Measurements from ENCODE around the gene SLC7A7. TPM values are rescaled to one million over a fixed set of nuclear protein-coding genes. Genes with fewer than 3 reads are reported as not detected.

SLC7A7 gene
- total RNA-seq, 1 experiment from 2014 or later = 8.7 TPM

DNA sequence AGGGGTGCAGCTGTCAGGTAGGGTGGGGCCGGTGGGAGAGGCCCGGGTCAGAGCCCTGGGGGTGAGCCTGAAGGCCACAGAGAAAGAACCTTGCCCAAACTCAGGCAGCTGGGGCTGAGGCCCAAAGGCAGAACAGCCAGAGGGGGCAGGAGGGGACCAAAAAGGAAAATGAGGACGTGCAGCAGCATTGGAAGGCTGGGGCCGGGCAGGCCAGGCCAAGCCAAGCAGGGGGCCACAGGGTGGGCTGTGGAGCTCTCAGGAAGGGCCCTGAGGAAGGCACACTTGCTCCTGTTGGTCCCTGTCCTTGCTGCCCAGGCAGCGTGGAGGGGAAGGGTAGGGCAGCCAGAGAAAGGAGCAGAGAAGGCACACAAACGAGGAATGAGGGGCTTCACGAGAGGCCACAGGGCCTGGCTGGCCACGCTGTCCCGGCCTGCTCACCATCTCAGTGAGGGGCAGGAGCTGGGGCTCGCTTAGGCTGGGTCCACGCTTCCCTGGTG, 31.6 kb upstream of the SLC7A7 start:
- DNase-seq = no peak
- Mint-ChIP-seq H3K4me3 (ENCODE audit: low read depth, unreplicated experiment) (no peak overlapping the region), H3K36me3 (ENCODE audit: insufficient read depth, unreplicated experiment) (no peaks in the 10 kb centered on the region), H3K4me1 (ENCODE audit: low read depth, unreplicated experiment) (no peaks in the 10 kb centered on the region), H3K27ac (ENCODE audit: unreplicated experiment) (no peak overlapping the region), H3K9me3 (ENCODE audit: low read depth, unreplicated experiment) (no peaks in the 10 kb centered on the region), H3K27me3 (ENCODE audit: unreplicated experiment) (no peaks in the 10 kb centered on the region)
- intact Hi-C loops (cut with micrococcal nuclease; ENCODE audit: unreplicated experiment) = no loop called here
- BruUV-seq (replicated peaks) = no TSS peak
- CTCF ChIA-PET = no interaction called here
- TF ChIP-seq CTCF (IDR thresholded peaks at IDR 0.05; ENCODE audit: unreplicated experiment) = no peak

DNA sequence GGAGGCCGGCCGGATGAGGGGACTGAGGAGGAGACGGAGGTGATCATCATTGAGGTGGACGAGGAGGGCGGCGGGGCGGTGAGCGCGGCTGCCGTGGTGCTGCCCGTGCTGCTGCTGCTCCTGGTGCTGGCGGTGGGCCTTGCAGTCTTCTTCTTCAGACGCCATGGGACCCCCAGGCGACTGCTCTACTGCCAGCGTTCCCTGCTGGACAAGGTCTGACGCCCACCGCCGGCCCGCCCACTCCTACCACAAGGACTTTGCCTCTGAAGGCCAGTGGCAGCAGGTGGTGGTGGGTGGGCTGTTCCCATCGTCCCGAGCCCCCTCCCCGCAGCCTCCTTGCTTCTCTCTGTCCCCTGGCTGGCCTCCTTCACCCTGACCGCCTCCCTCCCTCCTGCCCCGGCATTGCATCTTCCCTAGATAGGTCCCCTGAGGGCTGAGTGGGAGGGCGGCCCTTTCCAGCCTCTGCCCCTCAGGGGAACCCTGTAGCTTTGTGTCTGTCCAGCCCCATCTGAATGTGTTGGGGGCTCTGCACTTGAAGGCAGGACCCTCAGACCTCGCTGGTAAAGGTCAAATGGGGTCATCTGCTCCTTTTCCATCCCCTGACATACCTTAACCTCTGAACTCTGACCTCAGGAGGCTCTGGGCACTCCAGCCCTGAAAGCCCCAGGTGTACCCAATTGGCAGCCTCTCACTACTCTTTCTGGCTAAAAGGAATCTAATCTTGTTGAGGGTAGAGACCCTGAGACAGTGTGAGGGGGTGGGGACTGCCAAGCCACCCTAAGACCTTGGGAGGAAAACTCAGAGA, 30.8 kb upstream of the SLC7A7 start:
- TF ChIP-seq CTCF (IDR thresholded peaks at IDR 0.05; ENCODE audit: unreplicated experiment) = no peak
- Mint-ChIP-seq H3K27ac (ENCODE audit: unreplicated experiment) (no peak overlapping the region), H3K27me3 (ENCODE audit: unreplicated experiment) (no peaks in the 10 kb centered on the region), H3K9me3 (ENCODE audit: low read depth, unreplicated experiment) (no peaks in the 10 kb centered on the region), H3K4me3 (ENCODE audit: low read depth, unreplicated experiment) (no peak overlapping the region), H3K36me3 (ENCODE audit: insufficient read depth, unreplicated experiment) (no peaks in the 10 kb centered on the region), H3K4me1 (ENCODE audit: low read depth, unreplicated experiment) (no peaks in the 10 kb centered on the region)
- DNase-seq = no peak
- CTCF ChIA-PET = no interaction called here
- intact Hi-C loops (cut with micrococcal nuclease; ENCODE audit: unreplicated experiment) = no loop called here
- BruUV-seq (replicated peaks) = no TSS peak

- Mint-ChIP-seq H3K4me3 (ENCODE audit: low read depth, unreplicated experiment) (no peak overlapping the region), H3K27ac (ENCODE audit: unreplicated experiment) (no peak overlapping the region)
Observed at GRCh38 chr14:22845103-22845394, 29.8 kb upstream of the SLC7A7 start.

GRCh38 chr14:22844221-22845102, 29.2 kb upstream of the SLC7A7 start:
- no peaks in the 10 kb centered on the region for H3K36me3 Mint-ChIP-seq (ENCODE audit: insufficient read depth, unreplicated experiment)
- TF ChIP-seq CTCF (IDR thresholded peaks at IDR 0.05; ENCODE audit: unreplicated experiment) = no peak
- no peaks in the 10 kb centered on the region for H3K4me1 Mint-ChIP-seq (ENCODE audit: low read depth, unreplicated experiment)
- BruUV-seq (replicated peaks) = no TSS peak
- no peak overlapping the region for H3K27ac Mint-ChIP-seq (ENCODE audit: unreplicated experiment)
- H3K27me3 Mint-ChIP-seq (ENCODE audit: unreplicated experiment) = peaks cover under 1% of the 10 kb centered on the region
- intact Hi-C loops (cut with micrococcal nuclease; ENCODE audit: unreplicated experiment) = no loop called here
- H3K9me3 Mint-ChIP-seq (ENCODE audit: low read depth, unreplicated experiment) = no peaks in the 10 kb centered on the region
- H3K4me3 Mint-ChIP-seq (ENCODE audit: low read depth, unreplicated experiment) = no peak overlapping the region
- CTCF ChIA-PET = no interaction called here
- no peak for DNase-seq

More at GRCh38 chr14:22845103-22845394, 29.8 kb upstream of the SLC7A7 start:
- no peaks in the 10 kb centered on the region for H3K4me1 Mint-ChIP-seq (ENCODE audit: low read depth, unreplicated experiment)
- H3K36me3 Mint-ChIP-seq (ENCODE audit: insufficient read depth, unreplicated experiment) = no peaks in the 10 kb centered on the region
- no peaks in the 10 kb centered on the region for H3K27me3 Mint-ChIP-seq (ENCODE audit: unreplicated experiment)
- CTCF ChIA-PET = no interaction called here
- intact Hi-C loops (cut with micrococcal nuclease; ENCODE audit: unreplicated experiment) = no loop called here
- DNase-seq = no peak
- no TSS peak for BruUV-seq (replicated peaks)
- no peaks in the 10 kb centered on the region for H3K9me3 Mint-ChIP-seq (ENCODE audit: low read depth, unreplicated experiment)
- TF ChIP-seq CTCF (IDR thresholded peaks at IDR 0.05; ENCODE audit: unreplicated experiment) = no peak
